Heart right ventricle (tissue), 16 donors: ENCODE measurements around the gene FGF3. TPM values are rescaled to one million over a fixed set of nuclear protein-coding genes. Genes with fewer than 3 reads are reported as not detected.
"Not testable (repeated sequence)": the region's sequence is repeated elsewhere in the genome, so short reads cannot be mapped to it uniquely, and the experiment has no call there.

Experiments
- ATAC-seq, 8 donors: fragments of 200-7000 bp; cut with Tn5 transposase; one replicate each; pipeline ENCODE4 v1.9.1; 2020; ENCODE audit warnings: mild to moderate bottlenecking in 8 of 8, moderate library complexity in 8 of 8, moderate number of reproducible peaks in 1 of 8
- DNase-seq, 2 donors: peaks; one replicate each; pipeline ENCODE4 v3.0.0-alpha.2; 2020
- H3K27ac ChIP-seq, 10 donors: fragments of 200-600 bp; sonication (generic) in 2 of 10; one replicate each; pipeline versions ENCODE4 v1.5.0 to v1.8.0; 2020 to 2022; ENCODE audit warnings: mild to moderate bottlenecking in 3 of 10
- H3K27me3 ChIP-seq, 7 donors: fragments of 200-600 bp; one replicate each; pipeline ENCODE4 v1.8.0; 2021 to 2022; ENCODE audit warnings: mild to moderate bottlenecking in 2 of 7
- H3K36me3 ChIP-seq, 9 donors: fragments of 200-600 bp; sonication (generic) in 1 of 9; one replicate each; pipeline versions ENCODE4 v1.5.0 to v1.8.0; 2020 to 2022; ENCODE audit warnings: mild to moderate bottlenecking in 2 of 9
- H3K4me1 ChIP-seq, 9 donors: fragments of 200-600 bp; sonication (generic) in 1 of 9; one replicate each; pipeline versions ENCODE4 v1.5.0 to v1.8.0; 2020 to 2022; ENCODE audit warnings: mild to moderate bottlenecking in 4 of 9
- H3K4me3 ChIP-seq, 10 donors: fragments of 200-600 bp; sonication (generic) in 2 of 10; one replicate each; pipeline versions ENCODE4 v1.5.0 to v1.8.0; 2020 to 2022; ENCODE audit warnings: mild to moderate bottlenecking in 7 of 10, moderate library complexity in 2 of 10
- H3K9me3 ChIP-seq, 11 donors: fragments of 200-600 bp in 10 of 11; sonication (generic) in 2 of 11; one replicate each; pipeline versions ENCODE4 v1.5.0 to v1.8.0; 2013 to 2022; ENCODE audit warnings: mild to moderate bottlenecking in 2 of 11, control low read depth in 1 of 11, moderate library complexity in 1 of 11
- CTCF ChIP-seq, 9 donors: fragments of 200-600 bp; sonication (generic) in 2 of 9; IDR thresholded peaks; one replicate each; pipeline versions ENCODE4 v1.5.0 to v1.8.0; 2021 to 2022; ENCODE audit warnings: antibody characterized with exemption in 9 of 9, mild to moderate bottlenecking in 5 of 9, moderate library complexity in 1 of 9
- WGBS, 2 donors: extraction: QIAGEN DNeasy Blood & Tissue Kit; methylation state at CpG; one replicate each; pipeline ENCODE4 v1.1.7; 2013; ENCODE audit warnings: inconsistent platforms in 1 of 2; 5-methylcytosine and 5-hydroxymethylcytosine counted together
- intact Hi-C, 10 donors: fragments of 100-400 bp; cut with DNase I; formaldehyde crosslinking; loops; one replicate each; pipeline versions ENCODE4 v1.11.1 to v1.14.2; 2022
- polyA plus RNA-seq, 2 donors: library from polyadenylated mRNA; stranded (reverse); fragments of 200-250 nt; gene quantifications; one replicate each; pipeline ENCODE4 v1.2.3, GENCODE V29; 2013
- total RNA-seq, 10 donors: library from RNA; stranded (reverse); fragmentation: NEBNext Ultra II Directional in 3 of 10; extraction: Animal tissue kit (Norgen Biotek cat#: 25700) in 3 of 10; gene quantifications; one replicate each; pipeline versions ENCODE4 v1.2.1 to v1.2.4, GENCODE V29; 2021 to 2023
- donor health status: Arrhythmogenic right ventricular cardiomyopathy.
- donor health status: ischemic (EF 13 %, LVEDD 7.1; RV severe dilation, severe dysfunction).
- donor health status: healthy with polysubstance abuse.
- donor health status: DM: no; HTN: yes; CAD: no.
- donor health status: DM: no; HTN: no; CAD: no.
- donor health status: ischemic (EF 25% LVEDD 6.9; RV normal size, moderate dysfunction).
- donor health status: ischemic (EF 25% LVEDD 5.7; RV mildly dilated, moderate dysfunction).
- donor health status: healthy.
- donor health status: DM: yes; HTN: yes; CAD: no.
- donor health status: Ischemic cardiomyopathy.
- donor health status: ischemic (EF 35%, LVEDD 5.7; RV mildly dilated, moderate dysfunction).
- donor health status: nonischemic (EF 11% LVEDD 7.7; RV severe dilation, severe dysfunction).
- donor health status: DM: yes; HTN: yes; CAD: no.
- donor health status: PGD.
- donor health status: ischemic (EF 29% LVEDD 5.4; RV normal size, mild dysfunction).
- donor health status: nonischemic (EF 23%, LVEDD 6.1; RV moderate dilation, normal function).

Gene FGF3
- total and polyA plus RNA-seq, 12 donors, result not detected

DNA sequence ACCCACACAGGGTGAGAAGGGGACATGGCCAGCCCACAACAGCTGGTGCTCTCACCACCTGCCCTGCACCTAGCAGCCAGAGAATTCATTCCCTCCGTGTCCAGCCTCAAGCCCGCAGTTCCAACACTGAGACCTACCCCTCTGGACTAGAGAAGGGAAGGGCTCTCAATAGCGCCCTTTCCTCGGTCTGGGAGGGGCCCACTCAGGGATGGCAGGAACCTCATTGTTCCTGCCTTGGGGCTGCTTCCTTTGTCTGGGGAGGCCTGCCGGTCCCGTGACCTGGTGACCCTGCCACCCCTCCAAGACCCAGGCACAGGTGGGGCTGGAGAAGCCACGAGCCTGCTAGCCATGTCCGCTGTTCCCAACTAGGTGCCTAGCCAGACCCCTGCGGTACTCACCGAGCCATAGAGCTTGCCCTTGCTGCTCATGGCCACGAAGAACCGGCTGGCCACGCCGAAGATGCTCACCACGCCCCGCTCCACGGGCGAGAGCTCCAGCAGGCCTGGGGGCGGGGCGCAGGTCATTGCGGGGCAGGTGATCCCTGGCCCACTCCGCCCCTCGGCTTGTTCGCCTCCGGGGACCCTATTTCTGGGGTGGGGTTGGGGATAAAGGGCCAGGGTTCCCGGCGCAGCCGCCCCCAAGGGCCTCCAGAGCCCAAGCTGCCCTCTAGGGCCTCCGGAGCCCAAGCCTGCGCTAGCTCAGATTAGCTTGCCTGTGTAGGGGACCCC, 45.4 kb downstream of the FGF3 start:
- H3K9me3 ChIP-seq, result peaks cover 0 to 4% (median 0%) of the 10 kb centered on the region in 11 donors
- ATAC-seq (no peak), DNase-seq (no peak)
- TF ChIP-seq CTCF (IDR thresholded peaks at IDR 0.05), result no peak
- peaks cover 0 to 3% (median 0%) of the 10 kb centered on the region in 9 donors for H3K4me1 ChIP-seq
- peaks cover 16 to 98% (median 87%) of the 10 kb centered on the region in 7 donors for H3K27me3 ChIP-seq
- no peaks in the 10 kb centered on the region for H3K36me3 ChIP-seq
- H3K27ac ChIP-seq, result no peak overlapping the region
- intact Hi-C loops, result no loop called here
- H3K4me3 ChIP-seq, result no peak overlapping the region
- 10 to 13% methylated on average over 30 of the region's 30 CpGs for WGBS, 2 donors

- ATAC-seq (no peak), DNase-seq (no peak)
- WGBS, 2 donors, result 51 to 52% methylated on average over 7 of the region's 7 CpGs
- peaks cover 16 to 90% (median 74%) of the 10 kb centered on the region in 7 donors for H3K27me3 ChIP-seq
- no peak overlapping the region for H3K27ac ChIP-seq
- H3K4me3 ChIP-seq, result no peak overlapping the region
- intact Hi-C loops, result no loop called here
- no peaks in the 10 kb centered on the region for H3K36me3 ChIP-seq
- peaks cover 0 to 4% (median 0%) of the 10 kb centered on the region in 11 donors for H3K9me3 ChIP-seq
- TF ChIP-seq CTCF (IDR thresholded peaks at IDR 0.05), result no peak
- H3K4me1 ChIP-seq, result peaks cover 0 to 3% (median 0%) of the 10 kb centered on the region in 9 donors
Measured at GRCh38 chr11:69771466-69771865, 47.8 kb downstream of the FGF3 start.

GRCh38 chr11:69770540-69770939, 48.7 kb downstream of the FGF3 start:
- peaks cover 0 to 4% (median 0%) of the 10 kb centered on the region in 11 donors for H3K9me3 ChIP-seq
- intact Hi-C loops, result no loop called here
- H3K27me3 ChIP-seq, result peaks cover 11 to 84% (median 64%) of the 10 kb centered on the region in 7 donors
- DNase-seq (no peak), ATAC-seq (no peak)
- 24 to 29% methylated on average over 5 of the region's 5 CpGs for WGBS, 2 donors
- H3K27ac ChIP-seq, result no peak overlapping the region
- H3K4me3 ChIP-seq, result no peak overlapping the region
- no peaks in the 10 kb centered on the region for H3K36me3 ChIP-seq
- no peak for TF ChIP-seq CTCF (IDR thresholded peaks at IDR 0.05)
- peaks cover 0 to 3% (median 0%) of the 10 kb centered on the region in 9 donors for H3K4me1 ChIP-seq

DNA sequence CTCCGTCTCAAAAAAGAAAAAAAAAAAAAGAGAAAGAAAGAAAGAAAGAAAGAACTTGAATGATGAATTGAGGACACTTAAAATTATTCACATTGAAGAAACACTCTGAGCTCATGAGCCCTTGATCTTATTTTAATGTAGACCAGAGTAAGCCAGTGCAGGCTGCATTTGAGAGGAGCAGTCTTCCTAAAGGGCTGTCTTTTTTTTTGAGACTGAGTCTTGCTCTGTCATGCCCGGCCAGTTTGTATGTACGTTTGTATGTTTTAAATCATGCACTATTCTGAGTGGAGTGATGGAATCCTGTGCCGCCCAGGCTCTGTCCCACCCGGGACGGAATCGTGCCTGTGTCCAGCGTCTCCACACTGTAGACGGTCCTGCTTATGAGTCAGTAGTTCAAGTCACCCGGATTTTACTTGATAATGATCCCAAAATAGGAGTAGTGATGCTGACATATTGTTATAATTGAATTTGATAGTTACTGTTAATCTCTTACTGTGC, 53.7 kb downstream of the FGF3 start:
- H3K36me3 ChIP-seq, result no peaks in the 10 kb centered on the region
- no peak overlapping the region for H3K4me3 ChIP-seq
- peaks cover 0 to 4% (median 0%) of the 10 kb centered on the region in 11 donors for H3K9me3 ChIP-seq
- H3K4me1 ChIP-seq, result no peaks in the 10 kb centered on the region
- intact Hi-C loops, result no loop called here
- no peak overlapping the region for H3K27ac ChIP-seq
- ATAC-seq (no peak), DNase-seq (no peak)
- no peak for TF ChIP-seq CTCF (IDR thresholded peaks at IDR 0.05)
- 70 to 71% methylated on average over 10 of the region's 10 CpGs for WGBS, 2 donors
- peaks cover 0 to 59% (median 41%) of the 10 kb centered on the region in 7 donors for H3K27me3 ChIP-seq

- H3K36me3 ChIP-seq, ATAC-seq, H3K4me3 ChIP-seq, H3K4me1 ChIP-seq, H3K9me3 ChIP-seq, intact Hi-C loops, DNase-seq, H3K27ac ChIP-seq: not testable (repeated sequence)
- 88 to 95% methylated on average over 7 of the region's 7 CpGs for WGBS, 2 donors
- H3K27me3 ChIP-seq, result peaks cover 0 to 56% (median 35%) of the 10 kb centered on the region in 7 donors
Measured at GRCh38 chr11:69764918-69765317, 54.3 kb downstream of the FGF3 start.
